HG03558 (cell line): ENCODE data around the gene AZI2.

Experiments used
- ATAC-seq: cut with Tn5 transposase; IDR thresholded peaks from one replicate; pipeline ENCODE4 v1.9.1; 2021; ENCODE audit warnings: moderate number of reproducible peaks; ENCODE audit not compliant: unreplicated experiment; ENCODE audit errors: extremely low read depth

AZI2 gene

GRCh38 chr3:28348629-28349468 is at the start of gene AZI2, which contains the start of gene ZCWPW2:
Gene AZI2, minus strand, starts transcription at chr3:28348824. Its CDS starts 8,207 bp downstream, at chr3:28340617.
Gene ZCWPW2, plus strand, starts transcription at chr3:28348721. Its CDS starts 64,348 bp downstream, at chr3:28413069.
- ATAC-seq: peak; percentile 83

- no peak for ATAC-seq
Measured at GRCh38 chr3:28388978-28389377, 40.4 kb upstream of the AZI2 start.

GRCh38 chr3:28386049-28386448 is 37.4 kb upstream of the AZI2 start:
- ATAC-seq: no peak

GRCh38 chr3:28376424-28376823 is 27.8 kb upstream of the AZI2 start:
- ATAC-seq: no peak

- no peak for ATAC-seq
Measured at GRCh38 chr3:28349469-28350000, 911 bp upstream of the AZI2 start.

- ATAC-seq: no peak
Measured at GRCh38 chr3:28348265-28348628, 377 bp downstream of the AZI2 start.

- no peak for ATAC-seq
Measured at GRCh38 chr3:28347374-28348264, 1.0 kb downstream of the AZI2 start.

GRCh38 chr3:28345690-28346089 is 2.9 kb downstream of the AZI2 start:
- ATAC-seq: no peak

- ATAC-seq: no peak
Measured at GRCh38 chr3:28343144-28343543, 5.5 kb downstream of the AZI2 start.

GRCh38 chr3:28337230-28337629 is 11.4 kb downstream of the AZI2 start:
- ATAC-seq: no peak

- ATAC-seq: no peak
Measured at GRCh38 chr3:28335246-28335645, 13.4 kb downstream of the AZI2 start.

- no peak for ATAC-seq
Measured at GRCh38 chr3:28334552-28334951, 14.1 kb downstream of the AZI2 start.

- ATAC-seq: no peak
Measured at GRCh38 chr3:28328188-28329151, 20.2 kb downstream of the AZI2 start.

GRCh38 chr3:28326458-28326926 is 22.1 kb downstream of the AZI2 start:
- ATAC-seq: peak; percentile 52

GRCh38 chr3:28322464-28322863 is 26.2 kb downstream of the AZI2 start:
- ATAC-seq: no peak

- no peak for ATAC-seq
Measured at GRCh38 chr3:28320981-28321380, 27.6 kb downstream of the AZI2 start.

GRCh38 chr3:28317438-28318022 is 31.1 kb downstream of the AZI2 start:
- ATAC-seq: peak; percentile 88

GRCh38 chr3:28316226-28316625 is 32.4 kb downstream of the AZI2 start:
- no peak for ATAC-seq

- no peak for ATAC-seq
Measured at GRCh38 chr3:28315711-28316110, 32.9 kb downstream of the AZI2 start.
